GM18868 (cell line): ENCODE results near the gene CST9L.

ENCODE experiments used
- ATAC-seq: cut with Tn5 transposase; IDR thresholded peaks from one replicate; pipeline ENCODE4 v1.9.1; 2021; ENCODE audit warnings: mild to moderate bottlenecking, moderate library complexity; ENCODE audit not compliant: unreplicated experiment

Gene CST9L, protein sequence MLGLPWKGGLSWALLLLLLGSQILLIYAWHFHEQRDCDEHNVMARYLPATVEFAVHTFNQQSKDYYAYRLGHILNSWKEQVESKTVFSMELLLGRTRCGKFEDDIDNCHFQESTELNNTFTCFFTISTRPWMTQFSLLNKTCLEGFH

DNA sequence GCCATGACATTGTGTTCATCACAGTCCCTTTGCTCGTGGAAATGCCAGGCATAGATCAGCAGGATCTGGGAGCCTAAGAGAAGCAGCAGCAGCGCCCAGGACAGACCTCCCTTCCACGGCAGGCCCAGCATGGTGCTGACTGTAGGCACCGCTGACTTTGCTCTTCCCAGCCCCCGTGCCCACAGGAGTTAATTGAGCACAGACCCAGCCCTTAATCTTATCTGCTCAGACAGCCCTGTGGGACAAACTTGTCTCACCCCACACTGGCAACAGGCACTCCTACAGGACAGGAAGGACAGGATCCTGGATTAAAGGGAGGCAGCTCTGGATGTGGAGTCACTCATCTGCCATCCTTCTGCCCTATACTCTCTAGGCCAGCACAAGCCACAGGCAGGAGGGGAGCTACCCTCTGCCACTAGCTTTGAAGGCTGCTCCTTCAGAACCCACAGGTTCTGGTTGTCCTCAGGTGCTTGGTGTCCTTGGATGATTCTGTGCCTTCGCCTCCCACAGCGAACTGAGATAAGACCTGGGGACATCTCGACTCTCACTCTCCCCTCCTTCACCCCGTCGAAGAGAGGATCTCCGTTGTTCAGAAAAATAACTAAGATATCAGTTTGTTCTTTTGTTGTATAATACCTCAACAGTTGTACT, at the start of gene CST9L:
Gene CST9L (minus strand): TSS at position 165 of the 651 bp plus-strand sequence. CDS start 34 bp downstream, at position 131.
- no peak for ATAC-seq

DNA sequence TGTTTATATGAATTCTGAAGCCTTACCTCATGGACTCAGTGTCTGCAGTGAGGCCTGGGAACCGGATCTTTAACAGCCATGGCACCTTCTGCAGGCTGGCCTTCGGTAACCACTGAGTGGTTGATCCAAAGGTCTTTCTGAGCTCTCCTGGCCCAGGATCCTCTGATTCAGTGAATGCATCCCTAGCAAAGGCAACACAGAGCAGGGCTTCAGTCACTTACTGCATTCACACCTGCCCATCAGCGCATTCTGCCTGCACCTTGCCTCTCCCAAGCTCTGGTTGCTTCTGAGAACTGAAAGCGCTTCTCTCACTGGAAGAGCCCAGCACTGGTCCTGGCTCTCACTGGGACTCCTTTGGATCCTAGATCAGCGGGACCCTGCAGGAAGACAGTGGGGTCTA, 45.9 kb upstream of the CST9L start:
- no peak for ATAC-seq

DNA sequence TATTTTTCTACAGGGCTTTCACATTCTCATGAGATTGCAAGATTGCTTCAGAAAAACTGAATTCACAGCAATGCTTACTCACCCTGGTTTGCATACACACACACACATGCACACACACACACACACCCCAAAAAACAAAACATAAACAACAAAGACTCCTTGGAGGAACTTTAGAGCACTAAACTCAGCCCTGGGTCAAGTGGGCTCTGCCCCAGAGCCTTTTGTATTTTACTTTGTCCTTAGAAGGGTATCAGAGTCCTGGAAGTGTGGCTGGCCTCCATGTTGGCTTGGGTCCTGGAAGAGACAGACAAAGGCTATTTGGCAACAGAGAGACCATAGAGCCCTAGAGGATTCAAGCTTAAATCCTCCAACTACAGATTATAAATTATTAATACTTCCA, 45.4 kb upstream of the CST9L start:
- no peak for ATAC-seq

DNA sequence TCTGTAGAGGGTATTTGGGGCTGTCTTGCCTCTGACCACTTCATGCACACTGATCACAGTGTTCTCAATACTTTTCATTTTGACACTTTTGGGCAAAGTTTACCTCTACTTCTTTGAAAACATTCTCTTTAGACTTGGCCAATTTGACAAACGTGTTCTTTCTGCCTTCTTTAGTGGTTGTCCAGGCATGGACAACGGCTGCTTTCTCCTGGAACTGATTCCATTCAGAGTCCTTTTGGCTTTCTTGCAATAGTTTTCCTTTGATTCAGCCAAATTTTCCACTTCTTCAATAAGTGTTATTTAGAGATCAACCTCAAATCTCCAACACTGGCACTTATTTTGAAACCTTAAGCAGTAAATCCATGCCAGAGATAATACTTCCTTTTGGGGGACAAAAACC, 44.1 kb upstream of the CST9L start:
- no peak for ATAC-seq

DNA sequence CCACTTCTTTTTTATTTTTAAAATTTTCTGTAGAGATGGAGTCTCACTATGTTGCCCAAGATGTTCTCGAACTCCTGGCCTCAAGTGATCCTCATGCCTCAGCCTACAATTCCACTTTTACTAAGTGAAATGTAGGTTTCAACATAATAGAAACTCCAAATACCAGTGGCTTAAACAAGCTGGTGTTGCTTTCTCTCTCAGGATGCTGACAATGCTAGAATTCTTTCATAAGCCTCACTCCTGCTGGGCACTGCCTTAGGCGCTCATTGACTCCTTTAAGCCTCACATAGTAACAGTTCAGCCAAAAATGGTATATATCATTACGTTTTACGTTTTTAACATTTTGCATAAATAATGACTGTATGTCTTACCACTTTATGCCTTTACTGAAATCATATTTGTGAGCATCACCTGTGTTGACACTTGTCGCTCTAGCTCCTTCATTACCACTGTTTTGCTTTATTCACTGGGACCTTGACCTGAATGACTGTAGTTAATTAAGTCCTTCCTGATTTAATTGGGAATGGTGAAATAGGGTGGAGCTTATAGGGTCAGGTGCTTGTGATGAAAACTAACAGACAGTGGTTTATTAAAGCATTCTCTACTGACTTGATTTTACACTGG, 41.3 kb upstream of the CST9L start:
- no peak for ATAC-seq

DNA sequence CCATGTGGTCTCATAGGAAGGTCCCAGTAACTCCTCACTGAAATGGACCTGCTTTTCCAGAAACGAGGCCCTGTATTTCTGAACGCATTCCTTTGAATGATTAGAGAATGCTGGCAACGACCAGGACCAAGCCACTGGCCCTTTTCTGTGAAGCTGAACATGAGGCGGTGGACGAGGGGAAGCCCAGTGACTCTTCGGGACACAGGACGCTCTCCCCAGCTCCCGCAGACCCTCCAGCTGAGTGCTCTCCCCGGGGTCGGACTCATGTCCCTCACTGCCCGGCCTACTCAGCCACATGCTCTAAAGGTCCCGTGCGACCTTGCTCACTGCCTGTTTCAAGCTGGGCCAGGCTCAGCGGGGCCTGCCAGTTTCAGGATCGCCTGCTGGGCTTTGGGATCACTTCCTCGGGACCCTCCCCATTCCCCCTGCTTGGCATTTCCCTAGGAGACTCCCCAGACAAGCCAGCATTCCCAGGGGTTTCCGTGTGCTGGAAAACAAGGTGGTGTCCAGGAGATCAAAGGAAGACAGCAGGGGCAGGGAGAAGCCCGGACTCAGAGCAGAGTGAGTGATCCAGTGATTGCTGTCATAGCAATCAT, 40.1 kb upstream of the CST9L start:
- ATAC-seq = no peak

DNA sequence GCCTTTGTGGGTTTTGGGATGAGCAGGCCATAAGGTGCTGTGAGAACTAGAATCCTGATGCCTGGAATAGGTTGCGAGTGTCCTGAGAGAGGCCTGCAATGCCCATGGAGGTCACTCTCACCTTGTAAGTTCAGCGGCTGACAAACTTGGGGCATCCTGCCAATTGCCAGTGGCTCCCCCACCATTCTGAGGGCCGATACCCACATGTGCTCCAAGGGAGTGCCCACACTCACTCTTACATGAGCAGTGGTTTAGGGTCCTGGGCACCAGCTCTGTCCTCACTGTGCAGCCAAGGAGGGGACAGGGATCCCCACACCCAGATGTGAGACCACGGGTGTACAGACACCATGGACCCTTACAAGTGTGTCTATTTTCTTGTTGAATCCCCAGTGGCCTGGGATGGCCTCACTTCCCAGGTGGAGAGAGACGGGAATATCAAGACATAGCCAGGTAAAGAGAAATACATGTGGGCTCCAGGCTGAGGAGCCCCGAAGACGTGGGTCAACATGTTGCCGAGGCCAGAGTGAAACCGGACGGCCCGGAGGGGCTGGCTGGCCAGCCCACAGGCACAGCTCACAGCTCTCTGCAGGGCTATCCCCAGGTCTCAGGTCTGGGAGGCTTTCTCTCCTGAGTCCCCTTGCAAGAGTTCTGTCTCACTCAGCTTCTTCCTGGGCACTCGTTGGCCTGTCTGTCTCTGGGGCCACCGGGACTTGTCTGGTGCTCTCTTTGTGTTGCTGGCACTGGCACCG, 39.4 kb upstream of the CST9L start:
- ATAC-seq = no peak

DNA sequence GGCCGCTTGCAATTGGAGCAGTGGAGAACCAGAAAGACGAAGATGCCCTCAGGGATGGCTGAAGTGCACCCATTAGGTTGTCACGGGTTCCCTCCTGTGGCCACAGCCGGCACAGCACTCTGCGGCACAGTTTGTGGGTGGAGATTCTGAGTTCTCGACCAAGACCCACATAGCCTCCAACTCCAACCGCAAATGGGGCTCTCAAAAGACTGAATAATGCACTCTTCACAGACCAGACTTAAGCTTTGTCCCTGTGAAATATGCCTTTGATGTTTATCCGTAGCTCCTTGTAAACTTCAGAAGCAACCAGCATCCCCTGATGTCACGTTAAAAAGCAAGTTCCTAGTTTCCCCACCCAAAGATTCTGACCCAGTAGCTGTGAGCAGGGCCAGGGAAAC, 38.4 kb upstream of the CST9L start:
- peak; percentile 94 for ATAC-seq

DNA sequence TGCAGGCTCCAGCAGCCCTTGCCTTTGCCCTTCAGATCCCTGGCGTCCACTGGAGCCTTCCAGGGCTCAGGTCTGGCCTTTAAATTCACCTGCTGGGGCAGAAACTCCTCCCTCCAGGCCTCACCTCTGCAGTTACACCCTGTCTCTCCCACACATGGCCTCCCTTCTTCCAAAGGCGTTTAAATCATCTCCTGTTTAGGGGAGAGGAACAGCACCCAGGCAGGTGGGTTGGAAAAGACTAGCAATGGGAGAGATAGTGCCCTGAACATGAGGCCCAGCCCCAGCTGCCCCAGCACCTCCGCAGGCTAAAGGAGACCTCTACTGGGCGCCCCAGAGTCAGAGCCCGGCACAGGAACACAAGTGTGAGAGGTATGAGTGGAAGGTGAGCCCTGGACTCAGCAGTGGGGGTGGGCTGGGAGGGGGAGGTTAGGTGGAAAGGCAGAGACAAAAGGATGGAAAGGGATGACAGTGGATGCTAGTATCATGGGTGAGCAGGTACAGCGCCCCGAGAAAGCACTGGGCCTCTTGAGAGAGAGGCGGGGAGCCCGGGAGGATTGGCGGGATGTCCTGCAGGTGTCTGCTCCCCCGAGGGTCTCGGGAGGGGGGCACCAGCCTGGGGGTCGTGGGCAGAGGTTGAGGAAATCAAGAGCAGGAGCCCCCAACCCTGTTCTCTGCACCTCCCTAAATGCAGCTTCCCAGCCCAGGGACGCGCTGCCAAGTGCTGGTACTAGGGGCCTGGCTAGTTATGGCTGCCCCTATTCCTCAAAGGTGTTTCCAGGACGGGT, 37.8 kb upstream of the CST9L start, which contains the start of gene CST9:
Gene CST9 (minus strand): TSS at position 51 of the 785 bp plus-strand sequence. CDS start 53 bp downstream, outside the sequence.
- no peak for ATAC-seq

DNA sequence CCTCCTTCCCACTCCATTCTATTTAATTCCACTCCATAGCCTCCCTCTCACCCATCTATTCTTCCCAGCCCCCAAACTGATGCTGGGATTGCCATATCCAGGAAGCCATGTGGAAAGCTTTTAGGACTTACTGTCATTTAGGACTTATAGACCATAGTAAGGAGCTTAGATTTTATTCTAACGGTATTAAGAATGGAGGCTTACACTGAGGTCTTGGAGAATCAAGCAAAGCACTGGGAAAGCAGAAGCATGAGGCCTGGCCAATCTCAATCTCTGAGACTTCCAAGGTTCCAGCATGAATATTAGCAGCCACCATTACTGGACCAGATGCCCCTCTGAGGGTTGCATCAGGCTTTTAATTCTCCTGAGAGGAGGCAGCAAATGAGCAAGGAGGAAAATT, 36.0 kb upstream of the CST9L start:
- no peak for ATAC-seq

DNA sequence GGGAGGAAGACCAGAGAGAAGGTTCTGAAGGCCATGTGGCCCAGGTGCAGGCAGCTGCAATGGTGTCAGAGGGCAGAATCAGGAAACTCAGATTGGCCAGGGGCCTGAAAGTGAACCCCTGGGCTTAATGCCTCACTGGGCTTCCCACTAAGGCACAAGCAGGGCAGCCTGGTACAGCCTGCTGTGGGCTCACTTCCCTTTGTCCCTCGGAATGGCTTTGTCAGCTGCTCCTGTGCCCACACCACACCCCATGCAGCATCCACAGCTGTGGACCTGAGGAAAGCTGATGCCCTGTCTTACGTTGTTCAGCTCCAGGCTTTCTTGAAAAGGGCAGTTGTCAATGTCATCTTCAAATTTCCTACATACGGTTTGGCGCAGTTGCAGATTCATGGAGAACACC, 35.0 kb upstream of the CST9L start:
- no peak for ATAC-seq

DNA sequence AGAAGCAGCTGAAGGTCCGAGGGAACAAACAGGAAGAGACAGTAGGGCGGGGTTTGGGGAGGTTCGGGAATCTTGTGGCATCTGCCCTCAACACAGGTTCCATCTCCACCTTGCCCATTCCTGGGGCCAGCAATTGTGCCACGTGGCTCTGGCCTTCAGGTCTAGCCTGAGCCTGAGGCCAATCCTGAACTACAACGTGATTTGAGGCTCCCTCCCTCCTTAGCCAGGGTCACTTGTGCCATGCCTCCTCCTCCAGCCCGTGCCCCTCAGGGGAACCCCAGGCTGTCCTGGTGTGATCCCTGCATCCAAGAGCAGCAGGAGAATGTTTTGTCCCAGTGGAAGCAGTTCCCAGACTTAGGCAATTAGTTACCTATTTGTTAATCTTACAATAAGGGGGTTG, 34.4 kb upstream of the CST9L start:
- ATAC-seq = no peak

DNA sequence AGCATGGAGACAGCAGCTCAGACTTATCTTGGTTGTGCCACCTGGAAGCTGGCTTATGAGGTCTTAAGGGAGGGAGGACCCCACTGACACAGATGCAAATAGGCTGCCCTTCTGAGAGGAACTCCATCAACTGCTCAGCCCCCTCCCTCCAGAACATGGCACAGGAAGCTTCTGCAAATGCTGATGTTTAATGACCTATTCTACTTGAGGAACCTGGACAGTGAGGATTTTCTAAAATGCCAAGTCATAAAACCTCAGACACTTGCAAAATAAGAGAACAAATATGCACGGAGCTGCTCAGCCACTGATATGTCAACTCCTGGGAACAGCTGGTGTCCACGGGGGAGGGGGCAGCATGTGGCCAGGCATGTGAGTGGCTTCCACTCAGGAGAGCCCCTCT, 34.0 kb upstream of the CST9L start:
- no peak for ATAC-seq

DNA sequence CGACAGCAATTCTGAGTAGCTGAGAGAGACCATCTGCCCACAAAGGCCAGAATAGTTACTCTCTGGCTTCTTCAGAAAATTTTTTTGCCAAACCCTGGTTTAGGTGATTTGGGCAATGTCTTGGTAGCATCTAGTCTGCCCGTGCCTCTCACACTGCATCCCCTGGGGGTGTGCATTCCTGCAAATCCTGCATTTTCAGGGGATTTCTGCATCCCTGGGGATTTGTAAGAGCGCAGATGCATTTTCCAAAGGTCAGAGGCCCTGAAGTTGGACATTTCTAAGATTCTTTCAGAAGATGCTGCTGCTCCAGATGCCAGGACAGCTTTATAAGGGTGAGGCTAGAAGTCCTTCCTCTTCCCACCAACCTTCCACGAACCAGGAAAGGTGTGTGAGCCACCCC, 33.4 kb upstream of the CST9L start:
- no peak for ATAC-seq

DNA sequence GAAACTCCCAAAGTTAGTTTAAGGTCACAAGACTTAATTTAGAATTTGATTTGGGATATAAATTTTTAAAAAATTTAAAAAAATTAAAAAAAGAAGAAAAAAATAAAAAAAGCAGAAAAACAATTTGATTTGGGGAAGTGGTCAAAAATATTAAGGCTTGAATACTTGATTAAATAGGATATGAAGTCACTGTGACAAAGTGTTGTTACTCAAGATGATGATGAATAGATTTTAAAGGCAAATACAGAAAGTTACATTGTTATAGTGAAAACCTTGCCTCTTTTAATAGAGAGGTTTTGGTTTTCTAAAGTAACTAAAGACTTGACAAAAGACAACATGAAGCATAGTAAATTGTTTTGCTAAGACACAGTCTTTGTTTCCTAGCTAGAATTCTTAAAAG, 30.2 kb upstream of the CST9L start:
- no peak for ATAC-seq

DNA sequence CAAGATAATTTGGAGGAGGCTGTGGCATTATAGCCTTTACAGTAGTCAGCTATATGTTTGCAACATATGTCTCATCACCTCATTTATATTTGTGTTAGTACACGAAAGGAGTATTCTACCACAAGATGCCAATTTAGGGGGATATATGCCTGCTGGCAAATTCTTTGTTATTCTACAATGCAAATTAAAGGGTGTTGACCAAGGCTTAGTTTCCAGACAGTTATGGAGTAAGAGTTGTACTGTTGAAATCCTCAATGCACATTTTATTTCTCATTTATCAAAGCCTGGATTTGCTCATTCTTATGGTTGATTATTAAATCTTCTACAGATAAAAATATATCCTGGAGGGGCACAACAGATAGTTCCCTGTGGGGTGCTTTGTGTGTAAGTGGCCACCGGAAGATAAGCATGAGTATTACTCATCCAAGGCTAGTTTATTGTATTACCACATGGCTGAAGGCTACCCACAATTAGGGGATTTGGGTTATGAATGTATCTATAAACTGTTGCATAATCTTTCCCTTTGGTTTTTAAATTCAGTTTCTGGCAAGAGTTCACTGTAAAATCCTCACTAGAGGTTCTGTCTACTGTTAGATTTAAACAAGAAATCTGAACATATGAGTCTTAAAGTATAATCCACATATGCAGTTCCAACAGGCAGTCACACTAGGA, 28.4 kb upstream of the CST9L start:
- no peak for ATAC-seq

DNA sequence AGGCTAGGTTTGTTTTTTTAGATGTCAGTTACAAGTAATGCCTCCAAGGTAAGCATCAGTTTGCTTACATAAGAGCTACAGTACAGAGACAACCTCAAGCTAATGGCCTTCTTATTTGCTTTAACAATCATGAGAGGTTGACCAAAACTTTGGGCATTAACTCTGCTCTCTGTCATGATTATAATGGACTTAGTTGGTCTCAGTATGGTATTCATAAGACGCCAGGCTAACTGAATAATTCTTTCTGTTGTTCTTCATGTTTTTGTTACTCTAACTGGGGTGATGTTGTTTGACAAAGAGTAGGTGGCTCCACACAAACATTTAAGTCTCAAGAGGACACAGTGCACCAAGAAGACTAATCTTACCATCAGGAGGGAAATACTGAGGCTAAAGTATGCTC, 27.7 kb upstream of the CST9L start:
- no peak for ATAC-seq

DNA sequence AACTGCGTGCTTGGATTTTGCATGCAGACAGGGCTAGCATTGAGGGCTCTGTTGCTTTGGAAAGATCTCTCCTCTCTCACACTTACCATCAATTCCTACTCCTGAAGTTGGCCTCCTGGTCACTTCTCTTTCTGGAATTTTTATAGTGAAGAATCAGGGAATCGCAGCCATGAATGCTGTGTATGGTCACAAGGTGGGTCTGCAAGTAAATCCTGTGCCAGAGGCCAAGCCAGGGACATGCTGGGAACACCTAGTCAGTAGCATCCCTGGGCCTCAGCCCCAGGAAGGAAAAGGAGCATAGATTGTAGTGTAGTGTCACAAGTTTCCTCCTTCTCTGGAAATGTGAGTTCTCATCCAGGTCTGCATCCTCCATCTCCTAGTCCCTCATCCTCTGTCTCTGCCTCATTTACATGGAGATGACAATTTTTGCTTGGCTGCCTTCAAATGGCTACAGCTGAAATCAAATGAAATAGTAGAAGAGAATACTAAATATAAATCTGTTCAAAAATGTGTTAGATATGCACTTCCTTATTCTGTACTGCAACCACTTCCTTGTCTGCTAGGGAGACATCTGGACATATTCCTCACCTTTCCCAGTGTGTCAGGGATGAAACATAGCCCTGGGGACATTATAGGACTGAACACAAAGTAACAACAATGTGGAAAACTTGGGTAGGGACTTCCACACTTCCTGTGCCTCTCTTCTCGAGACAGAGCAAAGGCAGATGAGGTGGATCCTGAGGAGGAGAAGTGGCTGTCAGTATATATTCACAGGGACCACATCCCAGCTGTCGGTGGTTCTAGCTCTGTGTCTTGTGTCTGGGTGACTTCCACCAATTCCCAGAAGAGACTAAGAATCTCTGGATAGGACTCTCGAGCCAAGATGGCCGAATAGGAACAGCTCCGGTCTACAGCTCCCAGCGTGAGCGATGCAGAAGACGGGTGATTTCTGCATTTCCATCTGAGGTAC, 20.4 kb upstream of the CST9L start:
- no peak for ATAC-seq

DNA sequence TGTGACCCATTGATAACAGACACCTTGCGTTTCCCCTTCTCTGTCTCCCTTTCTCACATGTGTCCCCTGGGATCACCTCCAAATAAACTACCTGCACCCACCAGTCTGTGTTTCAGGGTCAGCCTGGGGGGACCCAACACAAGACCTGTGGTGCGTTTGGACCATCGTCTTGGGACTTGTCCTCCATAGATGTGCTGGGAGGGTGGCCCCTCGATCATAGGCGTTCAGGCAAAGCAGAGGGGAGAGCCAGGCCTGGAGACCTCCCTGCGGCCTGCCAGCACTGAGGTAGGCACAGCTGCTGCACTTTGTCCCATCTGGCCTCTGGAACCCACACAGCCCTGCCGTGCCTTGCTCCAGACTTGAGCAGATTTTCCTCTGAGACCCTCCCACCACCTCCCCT, 19.3 kb upstream of the CST9L start:
- no peak for ATAC-seq
